Uterus (tissue), 2 donors: ENCODE measurements around the gene ENGASE.

ENCODE experiments used
- CTCF ChIP-seq, 4 experiments: fragments of 200-600 bp in 2 of 4; fragments of 450-650 bp in 2 of 4; sonication (generic) in 2 of 4; IDR thresholded peaks; one replicate each; pipeline ENCODE4 v1.5.1; 2016 to 2019; ENCODE audit warnings: antibody characterized with exemption in 4 of 4, mild to moderate bottlenecking in 2 of 4, moderate library complexity in 1 of 4
- POLR2A ChIP-seq, 2 donors: fragments of 450-650 bp; IDR thresholded peaks; one replicate each; pipeline ENCODE4 v1.6.1; 2016; ENCODE audit warnings: antibody characterized with exemption in 2 of 2, mild to moderate bottlenecking in 1 of 2, moderate library complexity in 1 of 2

- no peak for TF ChIP-seq CTCF (IDR thresholded peaks at IDR 0.05)
- TF ChIP-seq POLR2A (IDR thresholded peaks at IDR 0.05), result no peak
These were observed 33.7 kb downstream of the ENGASE start for GRCh38 chr17:79108232-79108850.
